HG03378 (cell line): ENCODE results near the gene SPNS3.

Experiments used
- ATAC-seq: cut with Tn5 transposase; IDR thresholded peaks from one replicate; pipeline ENCODE4 v1.9.1; 2021; ENCODE audit warnings: mild to moderate bottlenecking, moderate library complexity; ENCODE audit not compliant: unreplicated experiment

The SPNS3 gene, protein sequence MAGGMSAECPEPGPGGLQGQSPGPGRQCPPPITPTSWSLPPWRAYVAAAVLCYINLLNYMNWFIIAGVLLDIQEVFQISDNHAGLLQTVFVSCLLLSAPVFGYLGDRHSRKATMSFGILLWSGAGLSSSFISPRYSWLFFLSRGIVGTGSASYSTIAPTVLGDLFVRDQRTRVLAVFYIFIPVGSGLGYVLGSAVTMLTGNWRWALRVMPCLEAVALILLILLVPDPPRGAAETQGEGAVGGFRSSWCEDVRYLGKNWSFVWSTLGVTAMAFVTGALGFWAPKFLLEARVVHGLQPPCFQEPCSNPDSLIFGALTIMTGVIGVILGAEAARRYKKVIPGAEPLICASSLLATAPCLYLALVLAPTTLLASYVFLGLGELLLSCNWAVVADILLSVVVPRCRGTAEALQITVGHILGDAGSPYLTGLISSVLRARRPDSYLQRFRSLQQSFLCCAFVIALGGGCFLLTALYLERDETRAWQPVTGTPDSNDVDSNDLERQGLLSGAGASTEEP

DNA sequence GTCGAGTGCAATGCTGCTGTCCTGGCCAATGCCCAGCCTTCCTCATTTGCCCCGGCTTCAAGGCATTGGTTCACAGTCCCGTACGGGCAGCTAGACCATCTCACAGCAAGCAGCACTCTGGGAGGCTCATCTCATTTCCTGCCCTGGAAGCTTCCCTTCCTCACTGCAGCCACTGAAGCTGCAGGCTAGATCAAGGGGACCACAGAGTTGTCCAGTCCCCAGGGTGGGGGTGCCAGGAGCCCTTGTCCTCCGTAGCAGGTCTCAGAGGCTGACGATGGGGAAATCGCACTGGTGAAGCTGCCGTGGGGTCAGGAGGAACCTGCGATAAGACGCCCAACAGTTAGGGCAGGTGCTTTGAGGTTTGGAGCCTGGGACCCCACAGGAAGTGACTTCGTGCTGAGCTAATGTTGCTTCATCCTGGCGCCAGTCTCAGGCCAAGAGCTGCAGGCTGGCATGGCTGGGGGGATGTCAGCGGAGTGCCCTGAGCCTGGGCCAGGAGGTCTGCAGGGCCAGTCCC, at the start of gene SPNS3:
TSS of gene SPNS3 (plus strand) at position 426 of the 517 bp plus-strand sequence. CDS start at position 454, 28 bp downstream.
- ATAC-seq: no peak

DNA sequence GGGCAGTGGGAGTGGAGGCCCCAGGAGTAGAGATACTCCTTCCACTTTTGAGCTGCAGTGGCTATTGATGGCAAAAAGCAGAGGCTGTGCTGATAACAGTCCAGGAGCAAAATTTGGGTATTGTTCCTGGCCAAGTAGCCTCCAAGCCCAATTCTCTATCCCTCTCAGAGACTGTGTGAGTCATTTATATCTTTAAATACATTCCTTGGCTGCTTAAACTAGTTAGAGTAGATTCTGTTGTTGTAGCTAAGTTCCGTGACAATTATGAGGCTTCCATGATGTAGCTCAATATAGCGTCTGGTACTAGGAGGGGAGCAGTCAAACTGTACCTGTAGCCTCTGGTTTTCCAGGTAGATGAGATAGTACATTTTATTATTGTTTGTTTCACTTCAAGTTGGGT, 47.3 kb upstream of the SPNS3 start:
- ATAC-seq: no peak

DNA sequence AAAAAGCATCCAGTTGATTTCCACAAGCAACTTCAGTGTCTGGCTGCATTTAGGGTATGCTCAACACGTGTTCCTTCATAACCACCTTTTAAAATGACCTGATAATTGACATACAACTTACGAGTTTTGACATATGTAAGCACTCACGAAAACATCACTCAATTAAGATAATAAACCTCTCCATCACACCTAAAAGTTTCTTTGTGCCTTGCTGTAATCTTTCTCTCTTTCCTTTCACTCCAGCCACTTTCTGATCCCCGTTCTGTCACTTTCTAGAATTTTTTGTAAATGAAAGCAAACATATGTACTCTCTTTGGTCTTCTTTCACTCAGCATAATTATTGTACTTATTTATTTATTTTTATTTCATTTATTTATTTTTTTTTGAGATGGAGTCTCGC, 46.6 kb upstream of the SPNS3 start:
- no peak for ATAC-seq

DNA sequence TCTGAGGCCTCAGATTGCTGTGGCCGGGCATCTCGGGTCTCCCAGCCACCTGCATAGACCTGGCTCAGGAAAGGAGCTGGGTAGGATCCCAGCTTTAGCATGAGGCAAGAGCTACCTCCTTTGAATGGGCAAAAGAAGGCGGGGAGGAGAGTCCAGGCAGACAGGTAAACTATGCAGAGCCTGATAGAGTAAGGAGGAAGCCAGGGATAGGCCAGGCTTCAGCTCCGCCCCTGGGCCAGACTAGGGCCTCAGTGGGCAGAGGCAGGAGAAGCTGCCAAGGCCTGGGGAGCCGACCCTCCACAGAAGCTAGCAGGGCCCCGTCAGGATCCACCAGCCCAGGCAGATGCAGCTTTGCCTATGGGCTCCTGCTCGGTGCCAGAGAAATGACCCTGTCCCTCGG, 44.7 kb upstream of the SPNS3 start:
- no peak for ATAC-seq

DNA sequence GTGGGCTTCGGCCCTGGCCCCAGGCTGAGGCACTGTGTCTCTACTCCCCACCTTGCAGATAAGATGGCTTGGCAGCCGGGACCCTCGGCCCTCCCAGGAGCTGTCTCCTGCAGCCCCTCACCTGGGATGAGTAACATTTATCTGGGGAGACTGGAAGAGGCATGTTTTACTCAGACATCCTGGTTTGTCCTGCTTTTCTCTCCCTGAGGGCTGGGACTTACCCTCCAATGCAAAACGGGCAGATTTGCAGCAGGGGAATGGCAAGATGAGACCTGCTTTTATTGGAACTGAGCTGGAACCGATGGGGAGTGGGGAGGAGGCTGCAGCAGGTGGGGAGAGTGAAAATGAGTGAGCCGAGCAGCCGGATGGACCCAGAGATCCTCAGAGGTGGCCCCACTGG, 39.9 kb upstream of the SPNS3 start:
- no peak for ATAC-seq

DNA sequence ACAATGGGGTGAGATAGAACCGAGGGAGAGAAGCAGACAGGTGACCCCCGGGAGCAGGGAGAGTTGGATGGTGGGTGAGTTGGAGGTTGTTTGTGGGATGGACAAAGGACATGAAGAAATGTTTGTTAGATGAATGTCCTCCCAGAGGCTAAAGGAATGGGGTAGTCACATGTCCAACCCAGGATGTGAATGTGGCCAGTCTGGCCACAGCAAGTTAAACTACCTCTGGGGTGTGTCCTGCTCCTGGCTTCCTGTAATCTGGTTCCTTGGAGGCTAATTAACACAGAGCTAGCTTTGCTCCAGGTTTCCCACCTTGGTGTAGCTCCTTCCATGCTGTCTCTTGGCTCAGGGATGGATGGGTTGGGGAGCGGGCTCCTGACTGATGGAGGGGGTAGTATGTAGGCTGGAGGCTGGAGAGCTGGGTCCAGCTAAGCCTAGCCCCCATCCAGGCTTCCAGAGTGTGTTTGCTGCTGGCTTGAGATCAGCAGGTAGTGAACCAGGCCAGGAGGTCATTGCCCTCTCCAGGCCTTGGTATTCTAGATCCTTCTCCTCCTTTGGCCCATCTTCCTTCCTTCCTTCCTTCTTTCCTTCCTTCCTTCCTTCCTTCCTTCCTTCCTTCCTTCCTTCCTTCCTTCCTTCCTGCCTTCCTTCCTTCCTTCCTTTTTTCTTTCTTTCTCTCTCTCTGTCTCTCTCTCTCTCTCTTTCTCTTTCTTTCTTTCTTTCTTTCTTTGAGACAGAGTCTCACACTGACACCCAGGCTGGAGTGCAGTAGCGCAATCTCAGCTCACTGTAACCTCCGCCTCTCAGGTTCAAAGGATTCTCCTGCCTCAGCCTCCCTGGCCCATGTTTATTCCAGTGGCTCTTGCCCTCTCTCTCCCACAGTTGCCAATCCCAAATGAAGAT, 39.3 kb upstream of the SPNS3 start:
- ATAC-seq: no peak

DNA sequence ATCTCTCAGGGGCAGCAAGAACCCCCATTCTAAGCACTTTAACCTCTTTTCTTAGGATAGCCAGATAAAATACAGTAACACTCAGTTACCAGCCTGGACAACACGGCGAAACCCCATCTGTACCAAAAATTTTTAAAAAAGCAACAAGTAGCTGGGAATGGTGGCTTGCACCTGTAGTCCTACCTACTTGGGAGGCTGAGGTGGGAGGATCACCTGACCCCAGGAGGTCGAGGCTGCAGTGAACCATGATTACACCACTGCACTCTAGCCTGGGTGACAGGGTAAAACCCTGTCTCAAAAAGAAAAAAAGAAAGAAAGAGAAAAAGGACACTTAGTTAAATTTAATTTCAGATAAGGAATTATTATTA, 38.6 kb upstream of the SPNS3 start:
- no peak for ATAC-seq

DNA sequence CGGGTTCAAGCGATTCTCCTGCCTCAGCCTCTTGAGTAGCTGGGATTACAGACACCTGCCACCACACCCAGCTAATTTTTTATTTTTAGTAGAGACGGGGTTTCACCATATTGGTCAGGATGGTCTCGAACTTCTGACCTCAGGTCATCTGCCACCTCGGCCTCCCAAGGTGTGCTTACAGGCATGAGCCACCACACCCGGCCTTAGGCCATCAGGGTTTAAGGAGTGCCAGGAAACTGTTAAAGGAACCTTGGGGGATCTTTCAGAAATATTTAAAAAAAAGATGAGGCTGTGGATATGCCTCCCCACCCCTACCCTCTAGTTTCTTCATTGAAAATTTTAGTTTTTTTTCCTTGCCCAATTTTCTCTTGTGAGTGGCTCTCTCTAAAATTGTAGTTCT, 35.9 kb upstream of the SPNS3 start:
- no peak for ATAC-seq

DNA sequence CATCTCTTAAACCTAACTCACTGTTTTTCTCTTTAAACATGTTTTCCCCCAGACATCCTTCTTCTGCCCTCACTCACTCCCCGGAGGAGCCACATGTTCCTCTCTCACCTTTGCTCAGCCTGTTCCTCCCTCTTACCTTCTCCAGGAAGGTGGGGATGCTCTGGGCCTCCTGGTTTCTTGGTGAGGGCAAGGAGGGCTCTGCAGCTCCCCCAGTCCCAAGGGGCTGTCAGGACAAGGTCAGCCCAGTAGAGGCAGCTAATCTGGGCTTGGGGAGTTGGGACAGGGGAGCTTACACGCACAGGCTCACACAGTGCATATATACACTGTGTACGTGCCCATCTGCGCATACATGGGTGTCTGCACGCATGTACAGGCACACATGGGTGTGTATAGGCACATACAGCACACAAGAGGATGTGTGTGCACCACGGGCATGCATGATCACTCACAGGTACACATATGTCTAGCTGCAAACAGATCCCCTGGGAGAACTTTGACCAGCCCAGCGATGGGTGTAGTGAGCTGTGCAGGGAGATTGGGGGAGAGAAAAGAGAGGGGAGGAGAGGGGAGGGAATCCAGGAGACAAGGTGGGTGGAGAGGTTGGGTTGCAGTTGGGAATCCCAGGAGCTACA, 28.6 kb upstream of the SPNS3 start:
- no peak for ATAC-seq

DNA sequence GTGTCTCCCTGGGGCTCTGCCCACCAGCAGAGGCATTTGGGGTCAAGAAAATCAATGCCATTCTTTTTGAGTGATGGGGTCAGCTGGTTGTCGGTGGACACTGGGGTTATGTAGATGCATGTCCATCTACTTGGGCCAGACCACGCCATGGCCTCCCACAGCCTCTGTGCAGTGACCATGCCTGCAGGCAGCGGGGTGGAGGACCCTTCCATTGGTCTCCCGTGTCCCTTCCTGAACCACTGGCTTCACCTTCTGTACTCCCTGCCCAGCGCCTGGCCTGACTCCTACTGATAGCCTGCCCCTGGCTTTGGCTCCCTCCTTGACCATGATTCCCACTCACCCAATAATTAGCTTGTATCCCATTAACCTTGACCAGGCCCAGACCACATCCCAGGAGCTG, 28.0 kb upstream of the SPNS3 start:
- ATAC-seq: no peak

DNA sequence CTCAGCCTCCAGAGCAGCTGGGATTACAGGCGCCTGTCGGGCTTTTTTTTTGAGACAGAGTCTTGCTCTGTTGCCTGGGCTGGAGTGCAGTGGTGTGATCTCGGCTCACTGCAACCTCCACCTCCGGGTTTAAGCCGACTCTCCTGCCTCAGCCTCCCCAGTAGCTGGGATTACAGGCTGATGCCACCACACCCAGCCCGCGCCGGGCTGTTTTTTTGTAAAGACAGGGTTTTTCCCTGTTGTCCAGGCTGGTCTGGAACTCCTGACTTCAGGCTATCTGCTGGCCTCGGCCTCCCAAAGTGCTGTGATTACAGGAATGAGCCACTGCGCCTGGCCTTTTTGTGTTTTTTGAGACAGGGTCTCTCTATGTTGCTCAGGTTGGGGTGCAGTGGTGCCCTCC, 27.4 kb upstream of the SPNS3 start:
- ATAC-seq: no peak

DNA sequence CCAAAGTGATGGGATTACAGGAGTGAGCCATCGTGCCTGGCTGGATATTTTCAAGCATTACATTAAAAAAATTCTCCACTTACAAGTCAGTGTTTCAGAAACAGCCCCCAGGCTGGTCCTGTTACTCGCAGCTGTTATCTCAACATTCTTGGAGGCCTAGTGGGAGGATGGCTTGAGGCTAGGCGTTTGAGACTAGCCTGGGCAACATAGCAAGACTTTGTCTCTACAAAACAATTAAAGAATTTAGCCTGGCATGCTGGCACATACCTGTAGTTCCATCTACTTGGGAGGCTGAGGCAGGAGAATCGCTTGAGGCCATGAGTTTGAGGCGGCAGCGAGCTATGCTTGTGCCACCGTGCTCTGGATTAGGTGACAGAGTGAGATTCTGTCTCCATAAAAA, 26.5 kb upstream of the SPNS3 start:
- ATAC-seq: no peak

DNA sequence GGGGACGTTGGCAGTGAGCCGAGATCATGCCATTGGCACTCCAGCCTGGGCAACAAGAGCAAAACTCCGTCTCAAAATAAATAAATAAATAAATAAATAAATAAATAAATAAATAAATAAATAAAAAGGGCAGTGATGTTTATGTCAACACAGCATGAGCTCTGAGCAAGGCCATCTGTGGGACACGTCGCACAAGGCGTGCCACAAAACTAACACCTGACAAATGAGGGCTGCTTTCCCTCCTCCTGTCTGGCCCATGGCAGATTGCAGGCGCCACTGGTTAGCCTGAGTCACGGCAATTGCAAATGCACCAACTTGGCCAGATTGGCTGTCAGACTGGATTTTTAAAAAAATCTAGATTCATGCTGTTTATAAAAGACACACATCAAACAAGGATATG, 25.9 kb upstream of the SPNS3 start:
- no peak for ATAC-seq

DNA sequence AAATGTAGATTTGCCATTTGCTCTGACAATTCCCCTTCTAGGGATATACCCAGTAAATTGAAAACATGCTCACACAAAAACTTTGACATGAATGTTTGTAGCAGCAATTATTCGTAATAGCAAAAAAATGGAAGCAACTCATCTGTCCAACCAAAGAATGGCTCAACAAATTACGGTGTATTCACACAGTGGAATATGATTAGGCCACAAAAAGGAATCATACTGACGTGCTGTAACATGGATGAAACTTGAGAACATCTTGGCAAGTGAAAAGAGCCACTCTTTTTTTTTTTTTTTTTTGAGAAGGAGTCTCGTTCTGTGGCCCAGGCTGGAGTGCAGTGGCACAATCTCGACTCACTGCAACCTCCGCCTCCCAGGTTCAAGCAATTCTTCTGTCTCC, 24.1 kb upstream of the SPNS3 start:
- ATAC-seq: no peak

DNA sequence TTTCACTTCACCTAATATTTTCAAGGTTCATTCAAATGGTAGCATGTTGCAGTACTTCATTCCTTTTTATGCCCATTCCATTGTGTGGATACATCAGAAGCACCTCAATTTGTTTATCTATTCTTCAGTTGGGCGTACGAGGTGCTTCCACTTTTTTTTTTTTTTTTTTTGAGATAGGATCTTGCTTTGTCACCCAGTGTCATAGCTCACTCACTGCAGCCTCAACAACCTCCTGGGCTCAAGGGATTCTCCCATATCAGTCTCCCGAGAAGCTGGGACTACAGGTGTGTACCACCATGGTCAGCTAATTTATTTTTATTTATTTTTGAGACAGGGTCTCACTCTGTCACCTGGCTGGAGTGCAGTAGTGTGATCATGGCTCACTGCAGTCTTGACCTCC, 22.5 kb upstream of the SPNS3 start:
- no peak for ATAC-seq

DNA sequence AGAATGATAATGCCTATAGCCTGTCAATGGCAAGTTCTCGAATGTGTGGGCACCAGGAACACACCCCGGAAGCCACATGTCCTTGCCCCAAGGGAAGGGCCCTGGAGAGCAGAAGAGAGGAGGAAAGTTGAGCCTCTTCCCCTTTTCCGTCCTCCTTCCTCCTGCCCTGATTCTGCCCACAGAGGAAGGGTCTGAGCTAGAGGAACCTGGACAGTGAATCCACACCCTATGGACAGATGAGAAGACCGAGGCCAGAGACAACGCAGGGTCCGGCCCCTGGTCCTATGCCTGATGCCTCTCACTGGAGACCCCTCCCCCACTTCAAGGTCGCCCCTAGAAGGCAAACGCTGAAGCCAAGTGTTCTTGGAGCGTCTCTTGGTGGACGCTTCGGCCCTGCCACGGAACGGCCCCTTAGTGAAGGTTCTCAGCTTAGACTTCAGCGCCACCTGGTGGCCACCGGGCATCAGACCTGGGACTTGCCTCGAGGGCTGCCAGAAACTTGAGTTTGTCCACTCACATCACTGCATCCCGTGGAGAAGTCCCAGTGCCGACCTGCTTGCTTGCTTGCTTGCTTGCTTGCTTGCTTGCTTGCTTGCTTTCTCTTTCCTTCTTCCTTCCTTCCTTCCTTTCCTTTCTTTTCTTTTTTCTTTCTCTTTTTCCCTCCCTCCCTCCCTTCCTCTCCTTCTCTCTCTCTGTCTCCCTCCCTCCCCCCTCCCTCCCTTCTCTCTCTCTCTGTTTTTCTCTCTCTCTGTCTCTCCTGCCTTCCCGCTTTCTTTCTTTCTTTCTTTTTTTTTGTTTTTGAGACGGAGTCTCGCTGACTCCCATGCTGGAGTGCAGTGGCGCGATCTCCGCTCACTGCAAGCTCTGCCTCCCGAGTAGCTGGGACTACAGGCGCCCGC, 20.6 kb upstream of the SPNS3 start:
- no peak for ATAC-seq

DNA sequence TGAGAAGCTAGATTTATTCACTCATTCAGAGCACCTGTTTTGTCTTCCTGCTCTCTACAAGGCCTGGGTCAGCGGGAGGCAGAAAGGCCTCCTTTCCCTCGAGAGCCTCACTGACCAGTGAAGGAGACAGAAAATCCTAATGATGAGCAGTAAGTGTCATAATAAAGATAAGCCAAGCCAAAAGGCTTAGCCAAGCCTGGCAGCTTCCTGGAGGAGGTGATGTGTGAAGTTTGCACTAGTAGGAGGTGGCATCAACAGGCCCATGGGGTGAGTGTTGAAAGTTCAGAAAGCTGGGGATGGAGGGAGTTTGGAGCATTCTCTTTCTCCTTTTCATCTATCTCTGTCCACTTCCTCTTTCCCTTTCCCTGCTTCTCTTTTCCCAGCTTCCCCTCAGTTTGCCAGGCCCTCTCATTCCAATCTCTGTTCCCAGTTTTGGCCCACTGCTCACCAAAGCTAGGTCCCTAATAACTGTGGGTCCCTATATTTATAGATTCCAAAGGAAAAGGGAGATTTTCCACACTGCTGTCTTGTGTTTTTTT, 16.5 kb upstream of the SPNS3 start:
- no peak for ATAC-seq

DNA sequence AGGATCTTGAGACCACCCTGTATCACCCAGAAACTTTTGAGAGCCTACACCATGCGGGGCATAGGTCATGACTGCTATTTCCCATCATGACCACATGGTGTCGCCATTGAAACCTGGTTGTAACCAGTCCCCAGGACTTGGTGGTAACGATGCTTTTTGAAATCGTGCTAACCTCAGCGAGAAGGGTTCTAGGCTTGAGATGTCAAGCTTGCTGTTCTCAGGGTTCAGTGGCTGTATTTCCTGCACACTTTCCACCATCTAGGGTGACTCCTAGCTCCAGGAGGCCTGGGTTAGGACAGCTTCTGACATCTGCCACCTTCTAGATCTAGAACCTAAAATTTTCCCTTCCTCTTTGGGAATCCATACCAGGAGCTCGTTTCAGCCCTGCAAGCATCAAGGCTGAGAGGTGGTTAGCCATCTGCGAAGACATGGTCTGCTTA, 13.0 kb upstream of the SPNS3 start:
- no peak for ATAC-seq

DNA sequence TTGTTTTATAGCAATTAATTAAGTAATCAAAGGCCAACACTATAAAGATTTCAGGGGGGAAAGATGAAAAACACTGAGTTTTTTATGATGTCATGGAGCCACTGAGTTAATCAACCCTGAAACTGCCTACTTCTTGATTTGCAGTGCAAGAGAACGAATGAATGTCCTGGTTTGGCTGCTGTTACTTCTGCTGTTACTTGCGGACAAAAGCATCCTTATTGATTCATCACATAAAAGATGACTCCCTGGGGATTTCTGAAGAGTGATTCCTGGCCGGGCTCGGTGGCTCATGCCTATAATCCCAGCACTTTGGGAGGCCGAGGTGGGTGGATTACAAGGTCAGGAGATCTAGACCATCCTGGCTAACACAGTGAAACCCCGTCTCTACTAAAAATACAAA, 10.9 kb upstream of the SPNS3 start:
- ATAC-seq: no peak

DNA sequence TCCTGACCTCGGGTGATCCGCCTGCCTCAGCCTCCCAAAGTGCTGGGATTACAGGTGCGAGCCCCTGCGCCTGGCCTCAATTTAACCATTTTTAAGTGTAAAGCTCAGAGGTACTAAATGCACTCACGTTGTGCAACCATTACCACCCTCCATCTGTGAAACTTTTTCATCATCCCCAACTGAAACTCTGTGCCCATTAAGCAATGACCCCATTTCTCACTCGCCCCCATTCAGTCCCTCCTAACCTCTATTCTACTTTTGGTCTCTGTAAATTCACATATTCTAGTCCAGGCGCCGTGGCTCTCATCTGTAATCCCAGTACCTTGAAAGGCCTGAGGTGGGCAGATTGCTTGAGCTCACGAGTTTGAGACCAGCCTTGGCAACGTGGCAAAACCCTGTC, 8.3 kb upstream of the SPNS3 start:
- ATAC-seq: no peak
